Measurements from ENCODE around the gene CCDC33.

DNA sequence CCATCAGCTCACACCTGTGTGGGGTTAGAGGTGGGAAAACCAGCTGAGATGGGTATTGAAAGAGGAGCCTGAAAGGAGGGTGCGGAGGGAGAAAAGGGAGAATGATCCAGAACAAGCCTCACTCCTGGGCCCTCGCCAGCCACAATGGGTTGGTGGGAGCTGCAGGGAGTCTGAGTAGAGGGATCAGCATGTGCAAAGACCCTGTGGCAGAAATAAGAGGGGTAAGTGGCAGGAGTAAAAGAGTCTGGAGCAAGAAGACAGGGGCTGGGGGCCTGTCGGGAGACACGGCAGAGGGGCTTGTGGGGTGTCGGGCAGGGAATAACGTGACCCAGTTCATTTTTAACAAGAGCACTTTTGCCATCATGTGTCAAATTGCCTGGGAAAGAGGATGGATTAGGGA is 34.0 kb downstream of the CCDC33 start:
- TF ChIP-seq, protein P1, sequence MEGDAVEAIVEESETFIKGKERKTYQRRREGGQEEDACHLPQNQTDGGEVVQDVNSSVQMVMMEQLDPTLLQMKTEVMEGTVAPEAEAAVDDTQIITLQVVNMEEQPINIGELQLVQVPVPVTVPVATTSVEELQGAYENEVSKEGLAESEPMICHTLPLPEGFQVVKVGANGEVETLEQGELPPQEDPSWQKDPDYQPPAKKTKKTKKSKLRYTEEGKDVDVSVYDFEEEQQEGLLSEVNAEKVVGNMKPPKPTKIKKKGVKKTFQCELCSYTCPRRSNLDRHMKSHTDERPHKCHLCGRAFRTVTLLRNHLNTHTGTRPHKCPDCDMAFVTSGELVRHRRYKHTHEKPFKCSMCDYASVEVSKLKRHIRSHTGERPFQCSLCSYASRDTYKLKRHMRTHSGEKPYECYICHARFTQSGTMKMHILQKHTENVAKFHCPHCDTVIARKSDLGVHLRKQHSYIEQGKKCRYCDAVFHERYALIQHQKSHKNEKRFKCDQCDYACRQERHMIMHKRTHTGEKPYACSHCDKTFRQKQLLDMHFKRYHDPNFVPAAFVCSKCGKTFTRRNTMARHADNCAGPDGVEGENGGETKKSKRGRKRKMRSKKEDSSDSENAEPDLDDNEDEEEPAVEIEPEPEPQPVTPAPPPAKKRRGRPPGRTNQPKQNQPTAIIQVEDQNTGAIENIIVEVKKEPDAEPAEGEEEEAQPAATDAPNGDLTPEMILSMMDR (IDR thresholded peaks at IDR 0.05): no peak
- TF ChIP-seq POLR2A (IDR thresholded peaks at IDR 0.05): no peak
